H7 (cell line): Measurements from ENCODE around the gene SUN1. TPM values are rescaled to one million over a fixed set of nuclear protein-coding genes. Genes with fewer than 3 reads are reported as not detected.
A peak's percentile ranks its signal among the peaks of the same experiment; 100 is the strongest.
"Not testable (repeated sequence)": the region's sequence is repeated elsewhere in the genome, so short reads cannot be mapped to it uniquely, and the experiment has no call there.

Experiments used
- DNase-seq: peaks from one replicate; pipeline ENCODE4 v3.0.0; 2012
- H3K27me3 ChIP-seq: 2 replicates; pipeline ENCODE4 v1.6.0; 2011; ENCODE audit warnings: mild to moderate bottlenecking, low read length; ENCODE audit not compliant: control insufficient read depth, insufficient read depth
- H3K36me3 ChIP-seq: replicated peaks from 2 replicates; pipeline ENCODE4 v1.5.1; 2011; ENCODE audit warnings: low read length; ENCODE audit not compliant: control insufficient read depth, insufficient read depth
- H3K4me3 ChIP-seq: 2 replicates; pipeline ENCODE4 v1.5.1; 2011; ENCODE audit warnings: low read depth, mild to moderate bottlenecking, control low read depth, low read length, moderate library complexity; ENCODE audit not compliant: insufficient read depth
- total RNA-seq: library from RNA; depleted of rRNA; stranded (reverse); fragments of >200 nt; shearing (Covaris generic); gene quantifications from 2 replicates; pipeline ENCODE4 v1.2.3, GENCODE V29; 2014; rRNA removed

Gene SUN1
- 60.5 and 82.1 TPM in 2 replicates for total RNA-seq

DNA sequence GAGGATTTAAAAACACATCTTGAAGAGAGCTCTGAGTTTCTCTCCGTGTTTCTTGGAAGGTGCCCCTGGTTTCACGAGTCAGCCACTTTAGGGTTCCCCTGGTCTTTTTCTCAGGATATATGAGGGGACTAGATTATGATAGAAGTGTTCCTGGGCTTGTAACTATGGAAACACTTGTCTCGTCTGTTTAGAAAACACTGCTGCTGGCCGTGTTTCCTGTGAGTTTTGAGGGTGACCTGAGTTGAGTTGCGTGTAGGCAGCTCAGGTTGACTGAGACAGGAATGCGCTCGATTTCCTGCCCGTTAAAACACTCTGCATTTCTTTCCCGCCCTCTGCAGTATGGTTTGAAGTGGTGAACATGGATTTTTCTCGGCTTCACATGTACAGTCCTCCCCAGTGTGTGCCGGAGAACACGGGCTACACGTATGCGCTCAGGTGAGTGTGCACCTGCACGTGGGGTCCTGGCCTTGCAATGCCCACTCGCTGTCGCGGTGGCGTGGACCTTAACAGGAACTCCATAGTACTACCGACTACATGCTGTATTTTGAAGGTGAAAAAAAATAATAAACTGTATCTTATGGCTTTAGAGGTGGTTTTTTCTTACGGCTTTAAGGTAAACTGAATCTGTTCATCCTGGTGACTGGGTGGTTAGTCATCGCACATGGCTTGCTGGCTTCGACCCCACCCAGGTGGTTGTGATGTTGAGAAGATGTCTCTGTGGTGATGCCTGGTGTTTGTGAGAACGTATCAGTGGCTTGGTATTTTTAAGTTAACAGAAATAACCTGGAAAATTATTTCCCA lies at the start of gene SUN1:
SUN1 (plus strand) TSS at position 310 of the 801 bp plus-strand sequence; CDS start at position 359, 49 bp downstream.
- H3K27me3 ChIP-seq, result no peaks in the 10 kb centered on the region
- peaks cover 2% of the 10 kb centered on the region for H3K36me3 ChIP-seq
- H3K4me3 ChIP-seq, result no peak within 1 kb of the TSS
- no peak for DNase-seq

DNA sequence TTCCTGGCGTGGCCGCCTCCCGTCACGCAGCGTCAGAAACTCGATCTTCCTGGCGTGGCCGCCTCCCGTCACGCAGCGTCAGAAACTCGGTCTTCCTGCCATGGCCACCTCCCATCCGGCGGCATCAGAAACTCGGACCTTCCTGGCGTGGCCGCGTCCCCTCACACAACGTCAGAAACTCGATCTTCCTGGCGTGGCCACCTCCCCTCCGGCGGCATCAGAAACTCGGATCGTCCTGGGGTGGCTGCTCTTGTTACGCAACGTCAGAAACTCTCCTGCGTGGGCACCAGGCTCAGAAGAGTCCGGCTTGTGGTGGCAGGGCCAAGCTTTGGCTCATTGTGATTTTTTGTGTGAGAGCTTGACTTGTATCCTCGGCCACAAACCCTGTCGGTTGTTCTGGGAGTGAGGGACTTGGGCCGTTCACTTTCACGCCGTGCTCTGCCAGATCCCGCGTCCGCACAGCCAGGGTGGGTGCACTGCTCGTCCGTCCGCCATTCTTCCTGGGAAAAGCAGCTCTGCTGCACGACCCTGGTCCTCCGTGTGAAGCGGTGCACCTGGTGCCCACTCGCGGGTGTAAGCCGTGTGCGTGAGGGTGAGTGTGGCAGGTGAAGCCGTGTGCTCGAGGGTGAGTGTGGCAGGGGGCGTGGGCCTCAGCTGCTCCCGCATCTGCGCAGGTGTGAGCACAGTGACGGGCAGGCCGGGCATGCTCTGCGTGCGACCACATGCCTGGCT lies 49.4 kb upstream of the SUN1 start:
- Histone ChIP-seq H3K36me3 (peaks cover 15% of the 10 kb centered on the region), H3K4me3 (no peak overlapping the region)
- DNase-seq, result peak; percentile 48

GRCh38 chr7:783556-784490 lies 48.5 kb upstream of the SUN1 start:
- H3K27me3 ChIP-seq, result no peaks in the 10 kb centered on the region
- peak; percentile 45 for DNase-seq
- no peak overlapping the region for H3K4me3 ChIP-seq
- H3K36me3 ChIP-seq, result peaks cover 13% of the 10 kb centered on the region

More for the DNA sequence above, 49.4 kb upstream of the SUN1 start:
- no peaks in the 10 kb centered on the region for H3K27me3 ChIP-seq

DNA sequence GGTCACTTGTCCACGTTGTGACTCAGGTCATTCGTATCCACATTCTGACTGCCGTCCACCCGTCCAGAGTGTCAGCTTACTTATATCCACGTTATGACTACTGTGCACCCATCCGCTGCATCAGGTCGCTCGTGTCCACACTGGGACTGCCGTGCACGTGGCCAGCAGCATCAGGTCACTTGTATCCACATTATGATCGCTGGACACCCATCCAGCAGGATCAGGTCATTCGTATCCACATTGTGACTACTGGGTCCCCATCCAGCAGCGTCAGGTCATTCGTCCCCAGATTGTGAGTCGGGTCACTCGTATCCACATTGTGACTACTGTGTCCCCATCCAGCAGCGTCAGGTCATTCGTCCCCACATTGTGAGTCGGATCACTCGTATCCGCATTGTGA lies 47.3 kb upstream of the SUN1 start:
- H3K27me3 ChIP-seq, result no peaks in the 10 kb centered on the region
- no peak overlapping the region for H3K4me3 ChIP-seq
- no peak for DNase-seq
- H3K36me3 ChIP-seq, result peaks cover 8% of the 10 kb centered on the region

DNA sequence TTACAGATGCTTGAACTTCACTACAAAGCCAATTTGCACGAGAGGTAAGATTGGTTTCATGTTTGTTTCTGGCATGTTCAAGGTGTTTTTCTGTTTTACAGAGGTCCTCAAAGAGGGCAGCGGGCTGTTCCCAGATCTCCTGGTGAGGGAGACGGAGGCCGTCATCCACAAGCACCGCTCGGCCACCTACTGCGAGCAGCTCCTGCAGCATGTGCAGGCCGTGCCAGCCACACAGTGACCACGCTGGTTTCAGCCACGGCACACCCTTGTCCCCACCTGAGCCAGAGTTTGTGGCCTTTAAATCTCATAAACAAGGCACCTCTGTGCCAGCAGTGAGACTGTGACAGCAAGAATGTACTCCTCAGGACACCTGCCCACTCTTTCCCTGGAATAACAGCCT lies 46.9 kb upstream of the SUN1 start:
- DNase-seq, result no peak
- H3K4me3 ChIP-seq, result no peak overlapping the region
- peaks cover 8% of the 10 kb centered on the region for H3K36me3 ChIP-seq
- H3K27me3 ChIP-seq, result no peaks in the 10 kb centered on the region

DNA sequence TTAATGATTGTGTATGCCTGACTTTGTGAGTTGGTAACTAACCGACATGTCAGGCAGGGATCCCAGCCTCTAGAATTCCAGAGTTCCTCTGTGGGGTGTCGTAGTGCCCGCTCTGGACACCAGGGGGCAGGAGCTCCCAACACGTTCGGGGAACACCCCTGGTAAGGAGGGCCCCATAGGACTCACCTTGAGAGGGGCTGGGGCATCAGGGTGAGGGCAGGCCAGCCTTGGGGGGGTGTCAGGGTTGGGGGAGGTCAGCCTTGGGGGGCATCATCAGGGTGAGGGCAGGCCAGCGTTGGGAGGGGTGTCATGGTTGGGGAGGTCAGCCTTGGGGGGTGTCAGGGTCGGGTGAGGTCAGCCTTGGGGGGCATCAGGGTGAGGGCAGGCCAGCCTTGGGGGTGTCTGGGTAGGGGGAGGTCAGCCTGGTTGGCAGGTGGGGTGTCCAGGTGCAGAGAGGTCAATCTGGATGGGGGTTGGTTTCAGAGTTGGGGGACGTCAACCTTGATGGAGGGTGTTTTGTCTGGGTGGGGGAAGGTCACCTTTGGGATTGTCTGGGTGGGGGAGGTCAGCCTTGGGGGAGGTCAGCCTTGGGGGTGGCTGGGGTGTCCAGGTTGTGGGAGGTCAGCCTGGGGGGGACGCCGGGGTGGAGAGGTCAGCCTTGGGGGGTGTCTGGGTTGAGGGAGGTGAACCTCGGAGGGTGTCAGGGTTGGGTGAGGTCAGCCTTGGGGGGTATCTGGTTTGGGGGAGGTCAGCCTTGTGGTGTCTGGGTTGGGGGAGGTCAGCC lies 45.6 kb upstream of the SUN1 start:
- peak; percentile 97 for DNase-seq

DNA sequence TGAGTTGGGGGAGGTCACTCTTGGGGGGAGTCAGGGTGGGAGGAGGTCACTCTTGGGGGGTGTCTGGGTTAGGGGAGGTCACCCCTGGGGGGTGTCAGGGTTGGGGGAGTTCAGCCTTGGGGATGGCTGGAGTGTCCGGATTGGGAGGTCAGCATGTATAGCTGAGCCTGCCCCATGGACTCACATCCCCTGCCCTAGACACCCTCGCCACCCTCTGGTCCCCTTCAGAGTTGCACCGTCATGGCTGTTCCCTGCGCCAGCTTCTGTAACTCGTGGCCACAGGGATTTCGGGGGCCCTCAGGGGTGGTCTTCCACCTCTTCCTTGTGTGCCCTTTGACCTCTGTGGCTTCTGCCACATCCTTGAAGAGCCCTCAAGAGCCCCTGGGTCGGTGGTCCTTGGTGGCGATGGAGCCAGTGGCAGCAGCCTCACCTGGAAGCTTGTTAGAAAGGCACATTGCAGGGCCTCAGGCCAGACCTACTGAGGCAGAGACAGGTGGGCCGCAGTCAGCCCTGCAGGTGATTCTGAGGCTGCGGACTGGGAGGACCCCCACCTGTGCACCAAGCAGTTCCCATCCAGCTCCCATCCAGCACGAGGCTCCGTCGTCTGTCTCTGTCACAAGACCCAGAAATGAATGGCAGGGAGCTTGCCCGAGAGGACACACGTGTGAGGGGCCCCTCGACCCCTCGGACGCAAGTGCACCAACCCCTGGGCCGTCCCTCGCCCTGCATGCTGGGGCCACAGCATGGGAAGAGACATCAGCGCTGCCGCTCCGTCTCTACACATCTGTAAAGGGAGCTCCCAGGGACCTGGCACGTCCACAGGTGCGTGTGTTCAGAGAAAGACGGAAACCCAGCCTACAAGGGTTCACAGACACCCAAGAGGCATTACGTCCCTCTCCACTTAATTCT lies 44.7 kb upstream of the SUN1 start:
- H3K36me3 ChIP-seq, result peaks cover 8% of the 10 kb centered on the region
- no peak overlapping the region for H3K4me3 ChIP-seq
- H3K27me3 ChIP-seq, result no peaks in the 10 kb centered on the region
- peak; percentile 75 for DNase-seq

More for the DNA sequence above, 45.6 kb upstream of the SUN1 start:
- Histone ChIP-seq H3K27me3 (no peaks in the 10 kb centered on the region), H3K36me3 (peaks cover 8% of the 10 kb centered on the region), H3K4me3 (no peak overlapping the region)

DNA sequence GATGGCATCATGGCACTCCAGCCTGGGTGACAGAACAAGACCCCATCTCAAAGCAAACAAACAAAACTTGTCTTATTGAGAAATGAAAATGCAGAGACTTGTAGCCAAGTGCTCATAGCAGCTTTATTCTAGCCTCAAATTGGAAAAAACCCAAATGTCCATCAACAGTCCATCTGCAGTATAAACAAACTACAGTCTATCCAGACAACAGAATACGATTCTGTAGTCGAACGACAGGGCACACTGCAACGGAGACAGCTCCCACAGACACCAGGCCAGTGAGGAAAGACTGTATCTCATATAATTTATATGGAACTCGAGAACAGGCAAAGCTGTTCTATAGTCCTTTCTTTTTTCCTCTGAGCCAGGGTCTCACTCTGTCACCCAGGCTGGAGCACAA lies 40.8 kb upstream of the SUN1 start:
- DNase-seq, result no peak
- Histone ChIP-seq H3K36me3 (no peaks in the 10 kb centered on the region; the same call in none of the 2 replicates), H3K27me3 (no peaks in the 10 kb centered on the region), H3K4me3 (no peak overlapping the region)

GRCh38 chr7:794207-794606 lies 38.1 kb upstream of the SUN1 start:
- DNase-seq, result peak; percentile 9
- Histone ChIP-seq H3K27me3 (no peaks in the 10 kb centered on the region), H3K36me3 (no peaks in the 10 kb centered on the region), H3K4me3 (no peak overlapping the region)

DNA sequence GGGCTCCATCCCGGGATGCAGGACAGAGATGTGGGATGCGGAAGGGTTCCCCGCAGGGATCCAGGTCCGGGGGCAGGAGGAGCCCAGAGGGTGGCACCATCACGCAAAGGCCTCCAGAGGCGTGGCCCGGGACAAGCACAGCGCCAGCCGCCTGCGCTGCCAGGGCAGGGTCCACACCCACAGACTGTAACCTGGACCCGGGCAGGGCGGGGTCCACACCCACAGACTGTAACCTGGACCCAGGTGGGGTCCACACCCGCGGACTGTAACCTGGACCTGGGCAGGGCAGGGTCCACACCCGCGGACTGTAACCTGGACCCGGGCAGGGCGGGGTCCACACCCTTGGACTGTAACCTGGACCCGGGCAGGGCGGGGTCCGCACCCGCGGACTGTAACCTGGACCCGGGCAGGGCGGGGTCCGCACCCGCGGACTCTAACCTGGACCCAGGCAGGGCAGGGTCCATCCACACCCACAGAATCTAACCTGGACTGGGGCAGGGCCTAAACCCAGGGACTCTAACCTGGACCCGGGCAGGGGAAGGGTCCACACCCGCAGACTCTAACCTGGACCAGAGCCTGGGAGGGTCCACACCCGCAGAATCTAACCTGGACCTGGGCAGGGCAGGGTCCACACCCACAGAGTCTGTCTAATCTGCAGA lies 37.5 kb upstream of the SUN1 start:
- no peak overlapping the region for H3K4me3 ChIP-seq
- no peaks in the 10 kb centered on the region for H3K36me3 ChIP-seq
- peak; percentile 37 for DNase-seq
- H3K27me3 ChIP-seq, result no peaks in the 10 kb centered on the region

- DNase-seq, H3K4me3 ChIP-seq, H3K36me3 ChIP-seq, H3K27me3 ChIP-seq: not testable (repeated sequence)
Observed at GRCh38 chr7:796434-797169, 35.7 kb upstream of the SUN1 start.

- DNase-seq, result no peak
- Histone ChIP-seq H3K4me3 (no peak overlapping the region), H3K27me3 (no peaks in the 10 kb centered on the region), H3K36me3 (no peaks in the 10 kb centered on the region)
Observed at GRCh38 chr7:798921-799470, 33.3 kb upstream of the SUN1 start.
